GM13977 (cell line): ENCODE measurements around the gene GTPBP6.

Experiments
- DNase-seq: peaks from one replicate; pipeline ENCODE4 v3.0.0; 2012; ENCODE audit warnings: low spot score
- CTCF ChIP-seq: IDR thresholded peaks from 2 replicates; pipeline ENCODE4 v1.5.1; 2012; ENCODE audit warnings: mild to moderate bottlenecking, control low read depth; ENCODE audit not compliant: insufficient read depth; ENCODE audit errors: extremely low read depth, missing control alignments
- in situ Hi-C: fragments of 300-500 bp; cut with MboI; formaldehyde crosslinking; loops from one replicate; pipeline ENCODE4 v1.12.0; 2022; ENCODE audit warnings: low sequenced_read_pairs, low pct_unique_long_range_greater_than_20kb, mixed read lengths, inconsistent platforms; ENCODE audit not compliant: unreplicated experiment

The GTPBP6 gene

GRCh38 chrX:318739-319578 is at the start of gene GTPBP6:
TSS of gene GTPBP6 (minus strand) at chrX:318796. CDS start at chrX:318787, 9 bp downstream.
- TF ChIP-seq CTCF = peak; percentile 20
- peak; percentile 98 for DNase-seq
- in situ Hi-C loops = no loop called here

- TF ChIP-seq CTCF = no peak
- DNase-seq = no peak
- in situ Hi-C loops = no loop called here
Measured at GRCh38 chrX:367866-368265, 49.3 kb upstream of the GTPBP6 start.

GRCh38 chrX:367349-367748 is 48.8 kb upstream of the GTPBP6 start:
- in situ Hi-C loops = no loop called here
- no peak for TF ChIP-seq CTCF
- DNase-seq = no peak

GRCh38 chrX:363621-364375 is 45.2 kb upstream of the GTPBP6 start:
- in situ Hi-C loops = no loop called here
- TF ChIP-seq CTCF = no peak

GRCh38 chrX:362937-363620 is 44.5 kb upstream of the GTPBP6 start:
- DNase-seq = no peak
- TF ChIP-seq CTCF = no peak
- in situ Hi-C loops = no loop called here

More at GRCh38 chrX:363621-364375, 45.2 kb upstream of the GTPBP6 start:
- DNase-seq = no peak

GRCh38 chrX:362351-362750 is 43.8 kb upstream of the GTPBP6 start:
- in situ Hi-C loops = no loop called here
- TF ChIP-seq CTCF = no peak
- no peak for DNase-seq
